ENCODE data around the gene RANBP1. TPM values are rescaled to one million over a fixed set of nuclear protein-coding genes. Genes with fewer than 3 reads are reported as not detected.
A peak's percentile ranks its signal among the peaks of the same experiment; 100 is the strongest.

The RANBP1 gene
- total RNA-seq, 1 experiment from 2014 or later, result 195 TPM

DNA sequence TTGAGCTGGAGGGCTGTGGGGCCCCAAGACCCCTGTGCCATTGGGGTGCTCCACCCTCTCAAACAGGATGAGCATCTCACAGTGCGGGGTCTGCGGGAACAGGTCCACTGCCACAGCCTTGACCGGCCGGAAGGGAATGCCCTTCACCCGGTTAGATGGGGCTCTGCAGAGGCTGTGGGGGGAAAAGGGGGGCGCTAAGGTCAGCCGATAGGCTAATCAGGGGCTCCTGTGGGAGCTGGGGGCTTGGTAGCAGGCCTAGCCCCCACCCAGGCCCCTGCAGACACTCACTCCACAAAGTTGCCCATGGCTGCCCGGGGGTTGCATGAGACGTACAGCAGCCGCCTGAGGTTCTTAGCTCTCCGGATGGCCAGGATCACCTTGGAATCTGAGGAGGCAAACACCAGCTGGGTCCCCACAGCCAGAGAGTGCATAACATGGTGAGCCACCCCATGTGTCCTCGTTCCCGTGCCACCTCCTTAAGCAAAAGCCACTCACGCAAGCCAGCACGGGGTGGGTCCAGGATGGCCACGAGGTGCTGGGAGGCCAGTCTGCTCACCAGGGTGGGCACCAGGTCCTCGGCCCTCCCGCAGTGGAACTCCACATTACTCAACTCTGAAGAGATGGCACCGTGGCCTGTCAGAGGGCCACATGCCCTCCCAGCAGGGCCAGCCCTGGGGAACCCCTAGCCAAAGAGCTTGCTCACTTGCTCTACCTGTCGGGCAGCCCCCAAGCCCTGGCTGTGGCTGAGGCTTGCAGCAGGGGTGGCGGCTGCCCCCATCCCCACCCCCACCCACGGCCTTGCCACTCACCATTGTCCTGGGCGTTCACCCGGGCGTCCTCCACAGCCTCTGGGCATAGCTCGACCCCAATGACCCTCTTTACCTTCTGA lies 3.0 kb upstream of the RANBP1 start:
- Mint-ChIP-seq H3K4me3 (ENCODE audit: unreplicated experiment) (no peak overlapping the region), H3K36me3 (ENCODE audit: insufficient read depth, unreplicated experiment) (peaks cover 57% of the 10 kb centered on the region)
- POLR2A ChIA-PET, result interaction anchor here (0.7 kb wide), 1 partner anchor 99 kb away, joined by 3 read pairs; no protein-coding TSS in a partner anchor

DNA sequence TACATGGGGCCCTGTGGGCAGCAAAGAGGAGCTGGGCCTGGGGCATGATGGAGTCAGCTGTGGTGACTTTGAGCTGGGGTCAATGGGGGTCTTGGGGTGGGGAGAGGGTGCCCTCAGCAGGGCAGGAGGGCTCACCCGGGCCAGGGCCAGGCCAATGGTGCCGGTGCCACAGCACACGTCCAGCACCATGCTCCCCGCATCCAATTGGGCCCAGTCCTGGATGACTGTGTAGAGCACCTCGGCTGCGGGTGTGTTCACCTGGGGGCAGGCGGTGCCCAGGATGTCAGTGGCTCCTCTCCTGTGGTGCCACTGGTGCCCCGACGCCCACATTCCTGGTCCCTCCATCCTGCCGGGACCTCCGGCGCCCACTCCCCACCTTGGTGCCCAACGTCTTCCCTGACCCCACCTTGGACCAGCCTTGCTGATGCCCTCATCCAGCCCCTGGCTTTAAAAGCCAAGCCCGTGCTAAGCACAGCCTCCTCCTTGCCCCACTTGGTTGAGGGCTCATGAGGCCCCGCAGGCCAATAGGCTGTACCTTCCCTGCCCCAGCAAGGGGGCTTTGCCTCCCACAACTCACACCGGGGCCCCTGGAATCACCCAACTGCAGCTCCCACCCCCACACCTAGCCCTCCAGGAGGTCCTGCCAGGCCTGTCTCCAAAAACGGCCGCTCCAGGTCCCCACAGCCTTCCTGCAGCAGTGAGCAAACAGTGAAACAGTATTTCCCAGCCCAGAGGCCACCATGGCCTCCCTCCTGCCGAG lies 2.2 kb upstream of the RANBP1 start:
- H3K27ac Mint-ChIP-seq (ENCODE audit: low read depth, unreplicated experiment), result peak overlapping the region; percentile 9
- no peaks in the 10 kb centered on the region for H3K9me3 Mint-ChIP-seq (ENCODE audit: unreplicated experiment)
- CTCF ChIA-PET, result no interaction called here
- BruUV-seq (replicated peaks), result no TSS peak
- no peak for DNase-seq (ENCODE audit: unreplicated experiment)
- no peaks in the 10 kb centered on the region for H3K27me3 Mint-ChIP-seq (ENCODE audit: insufficient read depth, unreplicated experiment)
- peaks cover 6% of the 10 kb centered on the region for H3K4me1 Mint-ChIP-seq (ENCODE audit: insufficient read depth, unreplicated experiment)
- intact Hi-C loops (cut with micrococcal nuclease), result loop anchor here (10.0 kb wide), 1 partner anchor 139 kb away; no protein-coding TSS in a partner anchor
- TF ChIP-seq, protein P1, sequence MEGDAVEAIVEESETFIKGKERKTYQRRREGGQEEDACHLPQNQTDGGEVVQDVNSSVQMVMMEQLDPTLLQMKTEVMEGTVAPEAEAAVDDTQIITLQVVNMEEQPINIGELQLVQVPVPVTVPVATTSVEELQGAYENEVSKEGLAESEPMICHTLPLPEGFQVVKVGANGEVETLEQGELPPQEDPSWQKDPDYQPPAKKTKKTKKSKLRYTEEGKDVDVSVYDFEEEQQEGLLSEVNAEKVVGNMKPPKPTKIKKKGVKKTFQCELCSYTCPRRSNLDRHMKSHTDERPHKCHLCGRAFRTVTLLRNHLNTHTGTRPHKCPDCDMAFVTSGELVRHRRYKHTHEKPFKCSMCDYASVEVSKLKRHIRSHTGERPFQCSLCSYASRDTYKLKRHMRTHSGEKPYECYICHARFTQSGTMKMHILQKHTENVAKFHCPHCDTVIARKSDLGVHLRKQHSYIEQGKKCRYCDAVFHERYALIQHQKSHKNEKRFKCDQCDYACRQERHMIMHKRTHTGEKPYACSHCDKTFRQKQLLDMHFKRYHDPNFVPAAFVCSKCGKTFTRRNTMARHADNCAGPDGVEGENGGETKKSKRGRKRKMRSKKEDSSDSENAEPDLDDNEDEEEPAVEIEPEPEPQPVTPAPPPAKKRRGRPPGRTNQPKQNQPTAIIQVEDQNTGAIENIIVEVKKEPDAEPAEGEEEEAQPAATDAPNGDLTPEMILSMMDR (IDR thresholded peaks at IDR 0.05; ENCODE audit: unreplicated experiment), result no peak
- no peak overlapping the region for H3K4me3 Mint-ChIP-seq (ENCODE audit: unreplicated experiment)
- H3K36me3 Mint-ChIP-seq (ENCODE audit: insufficient read depth, unreplicated experiment), result peaks cover 51% of the 10 kb centered on the region
- POLR2A ChIA-PET, result no interaction called here

More for the DNA sequence above, 3.0 kb upstream of the RANBP1 start:
- DNase-seq (ENCODE audit: unreplicated experiment), result no peak
- Mint-ChIP-seq H3K4me1 (ENCODE audit: insufficient read depth, unreplicated experiment) (peaks cover 5% of the 10 kb centered on the region), H3K9me3 (ENCODE audit: unreplicated experiment) (no peaks in the 10 kb centered on the region), H3K27ac (ENCODE audit: low read depth, unreplicated experiment) (no peak overlapping the region), H3K27me3 (ENCODE audit: insufficient read depth, unreplicated experiment) (no peaks in the 10 kb centered on the region)
- TF ChIP-seq, protein P1 (IDR thresholded peaks at IDR 0.05; ENCODE audit: unreplicated experiment), result no peak
- BruUV-seq (replicated peaks), result TSS peak; percentile 2
- intact Hi-C loops (cut with micrococcal nuclease), result loop anchor here (10.0 kb wide), 1 partner anchor 138 kb away; no protein-coding TSS in a partner anchor
- CTCF ChIA-PET, result no interaction called here

- H3K36me3 Mint-ChIP-seq (ENCODE audit: insufficient read depth, unreplicated experiment), result peaks cover 48% of the 10 kb centered on the region
- no peaks in the 10 kb centered on the region for H3K27me3 Mint-ChIP-seq (ENCODE audit: insufficient read depth, unreplicated experiment)
- peak overlapping the region; percentile 72 for H3K27ac Mint-ChIP-seq (ENCODE audit: low read depth, unreplicated experiment)
- intact Hi-C loops (cut with micrococcal nuclease), result loop anchor here (10.0 kb wide), 1 partner anchor 140 kb away; no protein-coding TSS in a partner anchor
- DNase-seq (ENCODE audit: unreplicated experiment), result no peak
- TF ChIP-seq, protein P1 (IDR thresholded peaks at IDR 0.05; ENCODE audit: unreplicated experiment), result no peak
- ChIA-PET CTCF (interaction anchor here (0.6 kb wide), 1 partner anchor 196 kb away, joined by 4 read pairs; no protein-coding TSS in a partner anchor), POLR2A (interaction anchor here (0.7 kb wide), 2 partner anchors 87 to 471 kb away, joined by 3 read pairs; no protein-coding TSS in a partner anchor)
- H3K4me1 Mint-ChIP-seq (ENCODE audit: insufficient read depth, unreplicated experiment), result peaks cover 9% of the 10 kb centered on the region
- no peaks in the 10 kb centered on the region for H3K9me3 Mint-ChIP-seq (ENCODE audit: unreplicated experiment)
- BruUV-seq (replicated peaks), result no TSS peak
- H3K4me3 Mint-ChIP-seq (ENCODE audit: unreplicated experiment), result peak overlapping the region; percentile 85
Observed at GRCh38 chr22:20114506-20115475, 1.1 kb upstream of the RANBP1 start.
